Gastroesophageal sphincter (tissue), 4 donors: Measurements from ENCODE around the gene CLASP1. TPM values are rescaled to one million over a fixed set of nuclear protein-coding genes. Genes with fewer than 3 reads are reported as not detected.
A peak's percentile ranks its signal among the peaks of the same experiment; 100 is the strongest.

Source experiments
- ATAC-seq: fragments of 150-250 bp; one replicate; pipeline ENCODE4 v1.9.1; 2016; ENCODE audit warnings: mild to moderate bottlenecking, moderate library complexity
- H3K27ac ChIP-seq, 4 donors: fragments of 200-600 bp; sonication (generic) in 3 of 4; 1 replicate in 3 of 4; 2 replicates in 1 of 4; pipeline ENCODE4 v1.5.1; 2016 to 2019
- H3K27me3 ChIP-seq: fragments of 200-600 bp; sonication (generic); one replicate; pipeline ENCODE4 v1.5.1; 2019
- H3K36me3 ChIP-seq, 2 donors: fragments of 200-600 bp; sonication (generic); one replicate each; pipeline ENCODE4 v1.5.1; 2019; ENCODE audit warnings: control low read depth in 1 of 2
- H3K4me1 ChIP-seq, 3 donors: fragments of 200-600 bp; sonication (generic); 1 replicate in 2 of 3; 2 replicates in 1 of 3; pipeline ENCODE4 v1.5.1; 2016 to 2019; ENCODE audit warnings: control low read depth in 2 of 3
- H3K4me3 ChIP-seq, 2 donors: fragments of 200-600 bp; sonication (generic); one replicate each; pipeline ENCODE4 v1.5.1; 2019; ENCODE audit warnings: mild to moderate bottlenecking in 1 of 2, moderate library complexity in 1 of 2
- H3K9me3 ChIP-seq, 3 donors: fragments of 200-600 bp; sonication (generic); one replicate each; pipeline ENCODE4 v1.5.1; 2017 to 2019; ENCODE audit warnings: control low read depth in 2 of 3
- CTCF ChIP-seq, 4 experiments: fragments of 200-600 bp in 2 of 4; fragments of 450-650 bp in 2 of 4; sonication (generic) in 1 of 4; IDR thresholded peaks; one replicate each; pipeline ENCODE4 v1.5.1; 2017 to 2019; ENCODE audit warnings: antibody characterized with exemption in 4 of 4, mild to moderate bottlenecking in 2 of 4, moderate library complexity in 2 of 4
- EP300 ChIP-seq: sonication (generic); formaldehyde crosslinking; IDR thresholded peaks from one replicate; pipeline ENCODE4 v1.6.1; 2017; ENCODE audit warnings: antibody characterized with exemption, mild to moderate bottlenecking
- POLR2A ChIP-seq, 2 donors: fragments of 450-650 bp; IDR thresholded peaks; one replicate each; pipeline ENCODE4 v1.6.1; 2017; ENCODE audit warnings: antibody characterized with exemption in 2 of 2, mild to moderate bottlenecking in 2 of 2, moderate library complexity in 1 of 2
- POLR2AphosphoS5 ChIP-seq: sonication (generic); formaldehyde crosslinking; IDR thresholded peaks from one replicate; pipeline ENCODE4 v1.6.1; 2017; ENCODE audit warnings: antibody characterized with exemption
- WGBS, 2 donors: methylation state at CpG; one replicate each; pipeline ENCODE4 v1.1.5; 2018; ENCODE audit warnings: low coverage in 1 of 2; 5-methylcytosine and 5-hydroxymethylcytosine counted together
- total RNA-seq, 4 donors: library from RNA; depleted of rRNA; stranded (reverse); fragments of >200 nt; gene quantifications; one replicate each; pipeline ENCODE4 v1.1.0, GENCODE V29; 2016

Gene CLASP1
- total RNA-seq, 4 donors from 2014 or later = 72.0 to 108 (median 84.7) TPM

- no peak for ATAC-seq
- Histone ChIP-seq H3K9me3 (no peaks in the 10 kb centered on the region), H3K27me3 (no peaks in the 10 kb centered on the region), H3K4me3 (no peak overlapping the region), H3K27ac (no peak overlapping the region), H3K36me3 (no peaks in the 10 kb centered on the region), H3K4me1 (peaks cover 0 to 29% (median 0%) of the 10 kb centered on the region in 3 donors)
- WGBS, 2 donors = 60 to 78% methylated on average over 2 of the region's 2 CpGs
- TF ChIP-seq EP300 (no peak), CTCF (IDR thresholded peaks at IDR 0.05) (no peak), POLR2AphosphoS5 (no peak), POLR2A (IDR thresholded peaks at IDR 0.05) (no peak)
Observed at GRCh38 chr2:121550669-121551068, 98.6 kb downstream of the CLASP1 start.

GRCh38 chr2:121547646-121548045, 101.6 kb downstream of the CLASP1 start:
- TF ChIP-seq POLR2A (IDR thresholded peaks at IDR 0.05) (no peak), EP300 (no peak), CTCF (IDR thresholded peaks at IDR 0.05) (no peak), POLR2AphosphoS5 (no peak)
- Histone ChIP-seq H3K36me3 (no peaks in the 10 kb centered on the region), H3K4me1 (peaks cover 9 to 45% (median 10%) of the 10 kb centered on the region in 3 donors), H3K27ac (no peak overlapping the region), H3K4me3 (no peak overlapping the region), H3K27me3 (no peaks in the 10 kb centered on the region), H3K9me3 (no peaks in the 10 kb centered on the region)
- WGBS, 2 donors = 100% methylated on average over 1 of the region's 5 CpGs; no CpG with 5 or more reads in 1 of the 2 donors
- ATAC-seq = no peak

- TF ChIP-seq CTCF (IDR thresholded peaks at IDR 0.05) (no peak), EP300 (no peak), POLR2AphosphoS5 (no peak), POLR2A (IDR thresholded peaks at IDR 0.05) (no peak)
Observed at GRCh38 chr2:121545913-121546312, 103.3 kb downstream of the CLASP1 start.

GRCh38 chr2:121545257-121545656, 104.0 kb downstream of the CLASP1 start:
- peaks cover 12 to 69% (median 12%) of the 10 kb centered on the region in 3 donors for H3K4me1 ChIP-seq
- H3K9me3 ChIP-seq = no peaks in the 10 kb centered on the region
- no peak for ATAC-seq
- TF ChIP-seq CTCF (IDR thresholded peaks at IDR 0.05) (no peak), POLR2AphosphoS5 (no peak), EP300 (no peak), POLR2A (IDR thresholded peaks at IDR 0.05) (no peak)
- H3K27me3 ChIP-seq = no peaks in the 10 kb centered on the region
- no peak overlapping the region for H3K27ac ChIP-seq
- H3K36me3 ChIP-seq = no peaks in the 10 kb centered on the region
- 78 to 90% methylated on average over 6 to 7 of the region's 7 CpGs for WGBS, 2 donors
- no peak overlapping the region for H3K4me3 ChIP-seq

More at GRCh38 chr2:121545913-121546312, 103.3 kb downstream of the CLASP1 start:
- no peak overlapping the region for H3K27ac ChIP-seq
- no peak overlapping the region for H3K4me3 ChIP-seq
- H3K4me1 ChIP-seq = peaks cover 12 to 62% (median 12%) of the 10 kb centered on the region in 3 donors
- 85 to 86% methylated on average over 2 of the region's 2 CpGs for WGBS, 2 donors
- no peak for ATAC-seq
- no peaks in the 10 kb centered on the region for H3K9me3 ChIP-seq
- H3K27me3 ChIP-seq = no peaks in the 10 kb centered on the region
- H3K36me3 ChIP-seq = no peaks in the 10 kb centered on the region

GRCh38 chr2:121541495-121541894, 107.8 kb downstream of the CLASP1 start:
- WGBS, 2 donors = 33 to 50% methylated on average over 7 of the region's 7 CpGs
- Histone ChIP-seq H3K27ac (peak overlapping the region in 3 of 4 donors; percentile 25 to 41 (median 38)), H3K4me3 (no peak overlapping the region), H3K4me1 (peaks cover 12 to 82% (median 16%) of the 10 kb centered on the region in 3 donors), H3K36me3 (no peaks in the 10 kb centered on the region), H3K27me3 (no peaks in the 10 kb centered on the region), H3K9me3 (no peaks in the 10 kb centered on the region)
- TF ChIP-seq CTCF (IDR thresholded peaks at IDR 0.05) (no peak), EP300 (no peak), POLR2AphosphoS5 (no peak), POLR2A (IDR thresholded peaks at IDR 0.05) (no peak)
- no peak for ATAC-seq
